ENCODE results near the gene C1orf198.

Gene C1orf198

DNA sequence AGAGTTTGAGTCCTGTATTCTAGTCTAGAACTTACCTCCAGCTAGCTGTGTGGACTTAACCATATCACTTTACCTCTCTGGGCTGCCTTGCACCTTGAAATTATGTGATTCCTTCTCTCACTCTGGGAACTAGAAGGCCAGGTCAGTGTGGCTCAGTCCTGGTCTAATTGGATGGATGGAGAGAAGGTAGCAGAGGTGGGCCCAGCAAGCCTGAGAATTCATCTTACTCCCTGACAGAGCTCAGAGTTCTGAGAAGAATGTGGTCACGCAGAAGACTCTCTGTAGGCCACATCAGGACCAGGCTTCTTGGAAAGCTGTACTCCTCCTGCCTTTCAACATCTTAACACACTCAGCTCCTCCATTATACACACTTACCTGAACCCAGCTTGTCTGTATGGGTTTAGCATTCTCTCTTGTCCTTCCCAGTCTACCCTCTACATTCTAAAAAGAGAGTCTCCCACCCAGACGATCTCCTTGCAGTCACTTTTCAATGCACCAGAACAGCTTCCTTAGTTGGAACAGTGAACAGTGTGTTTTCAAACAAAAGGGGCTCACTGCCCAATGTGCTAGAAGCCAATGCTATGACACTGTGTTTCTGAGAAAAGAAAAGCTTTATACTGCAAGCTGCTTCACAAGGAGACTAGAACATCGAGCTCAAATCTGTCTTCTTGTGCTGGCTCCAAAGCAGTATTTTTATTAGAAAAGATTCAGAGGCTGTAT, 60.6 kb downstream of the C1orf198 start:
- TF ChIP-seq CTCF (conservative IDR thresholded peaks at IDR 0.05; ENCODE audit: control insufficient read depth, insufficient read depth, low read depth, low read length), result no peak
- no peak overlapping the region for H3K4me3 ChIP-seq (ENCODE audit: control insufficient read depth, low read depth, low read length)
- DNase-seq (ENCODE audit: low read depth), result no peak

- DNase-seq (ENCODE audit: low read depth), result no peak
- TF ChIP-seq CTCF (conservative IDR thresholded peaks at IDR 0.05; ENCODE audit: control insufficient read depth, insufficient read depth, low read depth, low read length), result no peak
- H3K4me3 ChIP-seq (ENCODE audit: control insufficient read depth, low read depth, low read length), result no peak overlapping the region
Measured at GRCh38 chr1:230807029-230807428, 61.3 kb downstream of the C1orf198 start.

DNA sequence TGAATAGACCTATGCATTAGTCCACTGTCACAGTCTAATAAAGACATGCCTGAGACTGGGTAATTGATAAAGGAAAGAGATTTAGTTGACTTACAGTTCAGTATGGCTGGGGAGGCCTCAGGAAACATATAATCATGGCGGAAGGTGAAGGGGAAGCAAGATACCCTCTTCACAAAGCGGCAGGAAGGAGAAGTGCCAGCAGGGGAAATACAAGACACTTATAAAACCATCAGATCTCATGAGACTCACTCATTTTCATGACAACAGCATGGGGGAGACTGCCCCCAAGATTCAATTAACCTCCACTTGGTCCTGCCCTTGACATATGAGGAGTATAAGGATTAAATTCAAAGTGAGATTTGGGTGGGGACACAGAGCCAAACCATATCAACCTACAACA, 61.8 kb downstream of the C1orf198 start:
- no peak overlapping the region for H3K4me3 ChIP-seq (ENCODE audit: control insufficient read depth, low read depth, low read length)

DNA sequence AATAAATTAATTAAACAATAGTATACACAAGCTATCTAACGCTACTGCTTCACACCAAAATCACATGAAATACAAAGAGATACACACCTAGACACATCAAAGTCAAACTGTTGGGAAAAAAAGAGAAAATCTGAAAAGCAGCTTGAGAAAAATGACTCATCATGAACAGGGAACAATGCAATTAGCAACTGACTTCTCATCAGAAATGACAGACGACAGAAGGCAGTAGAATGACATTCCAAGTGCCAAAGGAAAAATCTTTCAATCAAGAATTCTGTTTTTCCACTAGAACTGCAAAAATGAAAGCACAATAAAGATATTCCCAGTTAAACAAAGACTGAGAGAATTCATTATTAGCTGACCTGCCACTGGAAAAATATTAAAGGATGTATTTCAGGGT, 63.9 kb downstream of the C1orf198 start:
- no peak overlapping the region for H3K4me3 ChIP-seq (ENCODE audit: control insufficient read depth, low read depth, low read length)
- DNase-seq (ENCODE audit: low read depth), result no peak
- TF ChIP-seq CTCF (conservative IDR thresholded peaks at IDR 0.05; ENCODE audit: control insufficient read depth, insufficient read depth, low read depth, low read length), result no peak

More for the DNA sequence above, 61.8 kb downstream of the C1orf198 start:
- no peak for TF ChIP-seq CTCF (conservative IDR thresholded peaks at IDR 0.05; ENCODE audit: control insufficient read depth, insufficient read depth, low read depth, low read length)
- no peak for DNase-seq (ENCODE audit: low read depth)

GRCh38 chr1:230800891-230801840, 67.2 kb downstream of the C1orf198 start:
- H3K4me3 ChIP-seq (ENCODE audit: control insufficient read depth, low read depth, low read length), result no peak overlapping the region
- DNase-seq (ENCODE audit: low read depth), result no peak
- TF ChIP-seq CTCF (conservative IDR thresholded peaks at IDR 0.05; ENCODE audit: control insufficient read depth, insufficient read depth, low read depth, low read length), result no peak

GRCh38 chr1:230798491-230798890, 69.8 kb downstream of the C1orf198 start:
- DNase-seq (ENCODE audit: low read depth), result no peak
- no peak overlapping the region for H3K4me3 ChIP-seq (ENCODE audit: control insufficient read depth, low read depth, low read length)
- no peak for TF ChIP-seq CTCF (conservative IDR thresholded peaks at IDR 0.05; ENCODE audit: control insufficient read depth, insufficient read depth, low read depth, low read length)
